ENCODE measurements around the gene FAM174B. TPM values are rescaled to one million over a fixed set of nuclear protein-coding genes. Genes with fewer than 3 reads are reported as not detected.
A peak's percentile ranks its signal among the peaks of the same experiment; 100 is the strongest.

The FAM174B gene
- total RNA-seq, 4 donors from 2014 or later, result 9.2 to 15.5 (median 13.3) TPM

GRCh38 chr15:92664178-92664900, 8.8 kb upstream of the FAM174B start:
- H3K9me3 ChIP-seq, result no peaks in the 10 kb centered on the region
- WGBS, 2 donors (ENCODE audit: low coverage in 1 of 2), result 57 to 80% methylated on average over 6 to 7 of the region's 12 CpGs
- TF ChIP-seq CTCF (IDR thresholded peaks at IDR 0.05), result no peak
- no peak for TF ChIP-seq EP300 (IDR thresholded peaks at IDR 0.05)
- TF ChIP-seq POLR2A (IDR thresholded peaks at IDR 0.05), result no peak
- TF ChIP-seq POLR2AphosphoS5 (IDR thresholded peaks at IDR 0.05), result no peak
- H3K4me3 ChIP-seq, result no peak overlapping the region
- peaks cover 24 to 49% (median 33%) of the 10 kb centered on the region in 3 donors for H3K4me1 ChIP-seq
- peak overlapping the region; percentile 77 to 89 (median 84) for H3K27ac ChIP-seq
- H3K36me3 ChIP-seq, result no peaks in the 10 kb centered on the region
- no peaks in the 10 kb centered on the region for H3K27me3 ChIP-seq
- ATAC-seq, result no peak

GRCh38 chr15:92663250-92663951, 7.8 kb upstream of the FAM174B start:
- Histone ChIP-seq H3K9me3 (no peaks in the 10 kb centered on the region), H3K36me3 (no peaks in the 10 kb centered on the region), H3K27ac (peak overlapping the region in 3 of 4 donors; percentile 77 to 89 (median 86)), H3K4me1 (peaks cover 24 to 47% (median 33%) of the 10 kb centered on the region in 3 donors), H3K4me3 (no peak overlapping the region), H3K27me3 (no peaks in the 10 kb centered on the region)
- TF ChIP-seq POLR2AphosphoS5 (IDR thresholded peaks at IDR 0.05) (no peak), CTCF (IDR thresholded peaks at IDR 0.05) (no peak), EP300 (IDR thresholded peaks at IDR 0.05) (no peak), POLR2A (IDR thresholded peaks at IDR 0.05) (no peak)
- no peak for ATAC-seq
- 72 to 86% methylated on average over 4 to 11 of the region's 13 CpGs for WGBS, 2 donors (ENCODE audit: low coverage in 1 of 2)

- H3K4me1 ChIP-seq, result peaks cover 24 to 41% (median 33%) of the 10 kb centered on the region in 3 donors
- TF ChIP-seq CTCF (IDR thresholded peaks at IDR 0.05) (no peak), EP300 (IDR thresholded peaks at IDR 0.05) (no peak), POLR2AphosphoS5 (IDR thresholded peaks at IDR 0.05) (no peak), POLR2A (IDR thresholded peaks at IDR 0.05) (no peak)
- H3K4me3 ChIP-seq, result no peak overlapping the region
- H3K27ac ChIP-seq, result peak overlapping the region in 1 of 4 donors; percentile 89
- no peak for ATAC-seq
- 92 to 93% methylated on average over 4 of the region's 4 CpGs for WGBS, 2 donors (ENCODE audit: low coverage in 1 of 2)
- no peaks in the 10 kb centered on the region for H3K36me3 ChIP-seq
- no peaks in the 10 kb centered on the region for H3K9me3 ChIP-seq
- H3K27me3 ChIP-seq, result no peaks in the 10 kb centered on the region
These were observed 7.2 kb upstream of the FAM174B start for GRCh38 chr15:92662762-92663161.

- no peak for TF ChIP-seq EP300 (IDR thresholded peaks at IDR 0.05)
- no peak for TF ChIP-seq POLR2AphosphoS5 (IDR thresholded peaks at IDR 0.05)
- TF ChIP-seq POLR2A (IDR thresholded peaks at IDR 0.05), result no peak
- no peak for TF ChIP-seq CTCF (IDR thresholded peaks at IDR 0.05)
- Histone ChIP-seq H3K27ac (peak overlapping the region in 1 of 4 donors; percentile 89), H3K4me1 (peaks cover 18 to 32% (median 25%) of the 10 kb centered on the region in 3 donors), H3K36me3 (no peaks in the 10 kb centered on the region), H3K4me3 (no peak overlapping the region), H3K27me3 (no peaks in the 10 kb centered on the region), H3K9me3 (no peaks in the 10 kb centered on the region)
- ATAC-seq, result no peak
These were observed 6.4 kb upstream of the FAM174B start for GRCh38 chr15:92661956-92662355.
